ENCODE data around the gene LGALS9. TPM values are rescaled to one million over a fixed set of nuclear protein-coding genes. Genes with fewer than 3 reads are reported as not detected.
"Not testable (repeated sequence)": the region's sequence is repeated elsewhere in the genome, so short reads cannot be mapped to it uniquely, and the experiment has no call there.

LGALS9 gene
- total RNA-seq, 2 donors from 2014 or later: 6.3 to 21.3 TPM

DNA sequence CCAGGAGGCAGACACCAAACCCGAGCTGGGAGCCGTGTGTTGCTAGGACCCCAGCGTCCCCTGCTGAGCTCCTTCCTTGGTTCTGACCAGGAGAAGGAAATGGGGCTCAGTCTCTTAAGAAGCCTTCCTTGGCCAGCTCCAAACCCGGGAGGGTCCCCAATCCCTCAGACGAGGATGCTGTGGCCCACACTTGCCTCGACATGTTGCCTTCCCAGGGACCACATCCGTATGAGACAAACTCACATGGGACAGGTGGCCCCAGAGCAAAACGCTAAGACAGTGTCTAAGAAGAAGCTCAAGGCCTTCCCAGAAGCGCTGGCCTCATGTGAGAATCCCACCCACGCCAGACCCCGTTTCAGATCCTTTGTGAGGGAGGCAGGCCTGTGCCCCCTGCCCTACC is 19.8 kb downstream of the LGALS9 start:
- Histone ChIP-seq H3K27me3 (no peaks in the 10 kb centered on the region), H3K4me3 (no peak overlapping the region), H3K27ac (no peak overlapping the region), H3K36me3 (replicated peaks in 1 of 2; ENCODE audit: insufficient read depth in 1 of 2, low read depth in 2 of 2) (no peaks in the 10 kb centered on the region), H3K9me3 (no peaks in the 10 kb centered on the region), H3K4me1 (no peaks in the 10 kb centered on the region)
- TF ChIP-seq POLR2A (IDR thresholded peaks at IDR 0.05): no peak
- TF ChIP-seq, protein P1, sequence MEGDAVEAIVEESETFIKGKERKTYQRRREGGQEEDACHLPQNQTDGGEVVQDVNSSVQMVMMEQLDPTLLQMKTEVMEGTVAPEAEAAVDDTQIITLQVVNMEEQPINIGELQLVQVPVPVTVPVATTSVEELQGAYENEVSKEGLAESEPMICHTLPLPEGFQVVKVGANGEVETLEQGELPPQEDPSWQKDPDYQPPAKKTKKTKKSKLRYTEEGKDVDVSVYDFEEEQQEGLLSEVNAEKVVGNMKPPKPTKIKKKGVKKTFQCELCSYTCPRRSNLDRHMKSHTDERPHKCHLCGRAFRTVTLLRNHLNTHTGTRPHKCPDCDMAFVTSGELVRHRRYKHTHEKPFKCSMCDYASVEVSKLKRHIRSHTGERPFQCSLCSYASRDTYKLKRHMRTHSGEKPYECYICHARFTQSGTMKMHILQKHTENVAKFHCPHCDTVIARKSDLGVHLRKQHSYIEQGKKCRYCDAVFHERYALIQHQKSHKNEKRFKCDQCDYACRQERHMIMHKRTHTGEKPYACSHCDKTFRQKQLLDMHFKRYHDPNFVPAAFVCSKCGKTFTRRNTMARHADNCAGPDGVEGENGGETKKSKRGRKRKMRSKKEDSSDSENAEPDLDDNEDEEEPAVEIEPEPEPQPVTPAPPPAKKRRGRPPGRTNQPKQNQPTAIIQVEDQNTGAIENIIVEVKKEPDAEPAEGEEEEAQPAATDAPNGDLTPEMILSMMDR (IDR thresholded peaks at IDR 0.05): no peak
- ATAC-seq (no peak), DNase-seq (no peak)
- intact Hi-C loops (cut with DNase I): loop anchor here (10.0 kb wide), 1 partner anchor 46 kb away; no protein-coding TSS in a partner anchor
- 59 to 67% methylated on average over 8 to 11 of the region's 11 CpGs for WGBS, 2 donors

DNA sequence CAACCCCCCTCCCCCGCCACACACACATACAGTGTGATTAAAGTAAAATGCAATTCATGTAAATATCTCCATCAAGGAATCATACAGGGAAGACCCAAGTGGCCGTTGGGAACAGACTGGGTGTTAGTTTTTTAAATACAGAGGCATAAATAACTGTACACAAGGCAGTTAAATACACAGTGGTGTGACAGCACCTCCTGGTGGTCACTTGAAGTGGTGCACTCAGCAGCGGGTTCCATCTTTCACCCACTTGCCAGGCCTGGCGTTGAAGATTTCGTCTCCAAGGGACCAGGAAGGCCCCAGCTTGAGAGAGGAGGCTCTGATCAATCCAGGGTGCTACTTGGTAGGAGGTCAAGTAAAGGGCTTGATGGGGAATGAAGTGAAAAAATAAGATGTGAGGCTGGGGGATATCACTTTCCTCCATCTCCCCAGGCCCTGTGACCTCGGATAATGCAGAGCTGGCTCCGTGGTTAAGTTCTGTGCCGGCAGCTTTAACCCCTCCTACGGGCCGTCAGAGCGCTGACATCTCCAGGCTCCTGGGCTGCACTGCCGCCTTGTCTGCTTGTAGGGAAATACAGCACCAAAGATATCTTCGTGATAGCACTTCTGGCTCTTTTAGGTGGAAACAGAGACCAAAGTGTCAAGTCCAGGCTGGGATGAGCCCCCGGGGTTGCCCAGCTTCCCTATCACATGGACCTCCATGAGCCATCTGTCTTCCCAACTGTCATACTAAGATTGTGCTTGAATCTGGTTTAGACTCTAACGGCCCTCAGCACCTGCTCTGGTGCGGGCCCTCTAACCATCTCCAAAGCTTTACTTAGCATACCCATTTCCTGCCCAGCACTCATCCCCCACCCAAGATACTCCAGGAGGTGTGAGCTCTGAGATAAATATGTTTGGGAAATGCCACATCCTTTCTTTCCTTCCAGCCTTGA is 20.7 kb downstream of the LGALS9 start:
- Histone ChIP-seq H3K4me1 (no peaks in the 10 kb centered on the region), H3K27me3 (no peaks in the 10 kb centered on the region), H3K36me3 (replicated peaks in 1 of 2; ENCODE audit: insufficient read depth in 1 of 2, low read depth in 2 of 2) (no peaks in the 10 kb centered on the region), H3K4me3 (no peak overlapping the region), H3K9me3 (no peaks in the 10 kb centered on the region), H3K27ac (no peak overlapping the region)
- 35 to 39% methylated on average over 15 to 16 of the region's 16 CpGs for WGBS, 2 donors
- no peak for TF ChIP-seq POLR2A (IDR thresholded peaks at IDR 0.05)
- TF ChIP-seq, protein P1 (IDR thresholded peaks at IDR 0.05): peak; percentile 81 to 99 (median 85)
- intact Hi-C loops (cut with DNase I): loop anchor here (10.0 kb wide), 1 partner anchor 47 kb away; no protein-coding TSS in a partner anchor
- ATAC-seq: peak; percentile 64
- peak; percentile 68 to 79 (median 74) for DNase-seq

DNA sequence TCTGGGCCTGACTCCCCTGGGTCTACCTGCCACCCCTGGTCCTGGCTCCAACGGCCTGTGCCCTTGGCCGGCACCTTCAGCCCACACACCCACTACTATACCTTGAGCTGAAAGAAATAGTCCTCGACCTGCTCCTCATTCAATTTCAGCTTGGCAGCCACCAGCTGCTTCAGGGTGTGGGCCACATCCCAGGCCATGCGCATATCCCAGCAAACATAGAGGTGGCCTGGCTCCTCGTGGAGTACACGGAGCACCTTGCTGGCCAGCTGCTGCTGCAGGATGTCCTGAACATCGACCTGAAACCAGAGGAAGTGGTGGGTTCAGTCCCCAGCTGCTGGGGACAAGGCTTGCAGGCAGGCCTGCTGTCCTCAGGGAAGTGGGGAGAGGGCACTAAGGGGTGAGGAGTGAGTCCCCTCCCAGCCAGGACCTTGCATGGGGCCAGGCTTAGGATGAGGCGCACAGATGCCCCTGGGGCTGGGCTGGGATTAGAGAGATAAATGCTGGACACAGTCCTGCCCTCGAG is 22.5 kb downstream of the LGALS9 start:
- not testable (repeated sequence) for ATAC-seq; H3K4me1 ChIP-seq; H3K27ac ChIP-seq; DNase-seq; H3K36me3 ChIP-seq (replicated peaks in 1 of 2; ENCODE audit: insufficient read depth in 1 of 2, low read depth in 2 of 2); H3K9me3 ChIP-seq; H3K4me3 ChIP-seq; H3K27me3 ChIP-seq
- WGBS, 2 donors: 65 to 75% methylated on average over 7 to 9 of the region's 9 CpGs
- intact Hi-C loops (cut with DNase I): loop anchor here (10.0 kb wide), 1 partner anchor 49 kb away; no protein-coding TSS in a partner anchor

DNA sequence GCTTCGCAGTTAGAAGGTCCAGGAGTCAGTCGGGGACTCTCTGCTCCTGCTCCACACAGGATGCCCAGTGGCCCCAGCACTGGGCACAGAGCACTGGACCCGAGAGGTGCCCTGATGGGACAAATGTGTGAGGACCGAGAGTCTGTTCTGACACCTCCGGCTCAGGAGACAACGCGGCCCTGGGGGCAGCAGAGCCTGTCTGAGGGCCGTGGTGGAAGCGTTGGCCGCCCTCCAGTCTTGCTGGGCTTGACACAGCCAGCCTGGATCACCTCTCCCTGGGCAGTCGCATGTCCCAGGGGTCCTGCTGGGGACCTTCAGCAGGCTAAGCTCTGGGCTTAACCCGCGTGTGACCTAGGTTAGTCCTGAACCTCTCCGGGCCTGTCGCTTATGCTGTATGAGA is 23.1 kb downstream of the LGALS9 start:
- Histone ChIP-seq H3K27me3 (no peaks in the 10 kb centered on the region), H3K27ac (no peak overlapping the region), H3K4me3 (no peak overlapping the region), H3K36me3 (replicated peaks in 1 of 2; ENCODE audit: insufficient read depth in 1 of 2, low read depth in 2 of 2) (no peaks in the 10 kb centered on the region), H3K4me1 (no peaks in the 10 kb centered on the region), H3K9me3 (no peaks in the 10 kb centered on the region)
- 86% methylated on average over 15 of the region's 15 CpGs; no CpG with 5 or more reads in 1 of the 2 donors for WGBS, 2 donors
- TF ChIP-seq, protein P1 (IDR thresholded peaks at IDR 0.05): no peak
- TF ChIP-seq POLR2A (IDR thresholded peaks at IDR 0.05): no peak
- no peak for DNase-seq
- intact Hi-C loops (cut with DNase I): loop anchor here (10.0 kb wide), 1 partner anchor 49 kb away; no protein-coding TSS in a partner anchor
- ATAC-seq: no peak

All from body of pancreas (tissue), 4 donors.